GM12873 (cell line): ENCODE results near the gene NOL3.

Experiments used
- CTCF ChIP-seq: IDR thresholded peaks from 2 replicates; pipeline ENCODE4 v1.5.1; 2012; ENCODE audit warnings: low read depth, mild to moderate bottlenecking, moderate library complexity, low read length, control low read depth; ENCODE audit not compliant: insufficient read depth; ENCODE audit errors: missing control alignments

NOL3 gene

GRCh38 chr16:67167588-67167987 is 2.8 kb upstream of the NOL3 start:
- no peak for TF ChIP-seq CTCF

- no peak for TF ChIP-seq CTCF
These were observed 1.3 kb upstream of the NOL3 start for GRCh38 chr16:67169011-67169451.

- TF ChIP-seq CTCF: peak; percentile 81
These were observed 633 bp upstream of the NOL3 start for GRCh38 chr16:67169642-67170167.

- TF ChIP-seq CTCF: no peak
These were observed 761 bp downstream of the NOL3 start for GRCh38 chr16:67170949-67171649.

- no peak for TF ChIP-seq CTCF
These were observed 3.0 kb downstream of the NOL3 start for GRCh38 chr16:67173323-67173722.

GRCh38 chr16:67173808-67174705 is 3.7 kb downstream of the NOL3 start:
- TF ChIP-seq CTCF: peak; percentile 29

GRCh38 chr16:67174706-67175231 is 4.4 kb downstream of the NOL3 start:
- TF ChIP-seq CTCF: no peak
